Activated B cell treated with CpG ODN at 0.5 μM for 24 hours (primary cell): ENCODE data around the gene MIA3. TPM values are rescaled to one million over a fixed set of nuclear protein-coding genes. Genes with fewer than 3 reads are reported as not detected.
A peak's percentile ranks its signal among the peaks of the same experiment; 100 is the strongest.

Experiments used
- ATAC-seq: fragments of 200-7000 bp; cut with Tn5 transposase; one replicate; pipeline ENCODE4 v1.10.0; 2021; ENCODE audit warnings: low read depth, mild to moderate bottlenecking, moderate library complexity
- CTCF ChIA-PET: fragments of 350-600 bp; sonication (Branson Sonifier 250); formaldehyde crosslinking; loops from one replicate; lab custom pipeline; 2021; ENCODE audit warnings: antibody characterized with exemption; lab: Charles Lee
- POLR2A ChIA-PET: fragments of 350-600 bp; sonication (Branson Sonifier 250); formaldehyde crosslinking; loops from one replicate; lab custom pipeline; 2021; ENCODE audit warnings: antibody characterized with exemption; lab: Charles Lee
- DNase-seq: peaks from one replicate; pipeline ENCODE4 v3.0.0; 2022
- H3K27ac Mint-ChIP-seq: one replicate; pipeline ENCODE4 v1.8.0; 2020; ENCODE audit warnings: mixed read lengths
- H3K27me3 Mint-ChIP-seq: one replicate; pipeline ENCODE4 v1.8.0; 2021; ENCODE audit warnings: mixed read lengths
- H3K36me3 Mint-ChIP-seq: one replicate; pipeline ENCODE4 v1.8.0; 2021; ENCODE audit warnings: low read depth, mixed read lengths
- H3K4me1 Mint-ChIP-seq: one replicate; pipeline ENCODE4 v1.8.0; 2021; ENCODE audit warnings: mixed read lengths
- H3K4me3 Mint-ChIP-seq: one replicate; pipeline ENCODE4 v1.8.0; 2020; ENCODE audit warnings: mild to moderate bottlenecking, mixed read lengths
- H3K9me3 Mint-ChIP-seq: one replicate; pipeline ENCODE4 v1.8.0; 2020; ENCODE audit warnings: mixed read lengths
- intact Hi-C: fragments of 100-400 bp; cut with micrococcal nuclease; formaldehyde crosslinking; loops from one replicate; pipeline ENCODE4 v1.15.1; 2024
- total RNA-seq: library from RNA; stranded (reverse); gene quantifications from 2 replicates; pipeline ENCODE4 v1.2.3, GENCODE V29; 2022
- TF ChIP-seq, protein P1 (sequence below): fragments of 200-600 bp; IDR thresholded peaks from one replicate; pipeline ENCODE4 v1.8.0; 2022; ENCODE audit warnings: antibody characterized with exemption, mild to moderate bottlenecking

The MIA3 gene
- total RNA-seq, 1 donor from 2014 or later: 83.1 TPM

DNA sequence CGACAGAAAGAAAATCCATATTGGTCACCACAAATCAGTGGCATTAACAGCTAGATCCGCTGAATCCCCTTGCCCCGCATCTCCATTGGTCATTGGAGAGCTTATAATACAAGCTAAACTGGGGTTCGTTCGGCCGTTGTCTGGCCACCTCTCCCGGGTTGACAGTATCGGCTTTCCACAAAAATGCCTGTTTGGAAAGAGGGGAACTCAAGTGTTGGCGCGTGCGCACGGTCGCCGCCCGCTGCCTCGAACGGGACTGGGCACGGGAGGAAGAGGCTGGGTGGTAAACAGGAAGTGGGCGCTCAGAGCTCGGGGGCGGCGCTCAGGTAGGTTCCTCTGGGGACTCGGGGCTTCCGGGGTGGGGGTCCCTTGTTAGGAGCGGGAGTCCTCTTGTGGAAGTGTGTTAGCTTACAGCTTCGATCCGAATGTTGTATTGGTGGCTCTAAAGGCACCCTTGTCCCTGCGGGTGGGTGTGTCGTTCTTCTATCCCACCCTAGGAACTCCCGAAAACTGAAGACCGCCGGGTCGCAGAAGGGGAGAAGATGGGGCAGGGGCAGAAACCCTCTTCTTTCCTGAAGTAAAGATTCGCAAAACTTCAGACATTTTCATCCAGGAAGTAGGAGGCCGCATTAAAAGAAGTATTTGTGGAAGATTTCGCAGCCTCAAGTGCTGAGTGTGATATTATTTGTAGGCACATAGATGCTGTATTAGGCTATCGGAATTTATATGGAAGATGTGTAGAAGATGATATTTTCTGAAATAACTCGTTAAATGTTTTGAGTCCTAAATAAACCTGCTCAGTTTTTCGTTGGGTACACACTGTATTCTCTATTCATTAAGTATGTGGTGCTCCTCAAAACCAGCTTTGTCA lies 95.4 kb downstream of the MIA3 start:
- DNase-seq (peak; percentile 90), ATAC-seq (peak; percentile 73)
- Mint-ChIP-seq H3K27ac (peak overlapping the region; percentile 100), H3K4me1 (peaks cover 54% of the 10 kb centered on the region), H3K27me3 (no peaks in the 10 kb centered on the region), H3K4me3 (peak overlapping the region; percentile 93), H3K9me3 (no peaks in the 10 kb centered on the region), H3K36me3 (peaks cover 62% of the 10 kb centered on the region)
- ChIA-PET POLR2A (interaction anchor here (0.7 to 7.7 kb wide), 33 partner anchors 8 to 1279 kb away, joined by 3 to 127 read pairs (median 5); partner anchors contain the start of genes CAPN2, FAM177B and TAF1A), CTCF (interaction anchor here (0.8 to 1.9 kb wide), 8 partner anchors 8 to 411 kb away, joined by 3 to 10 read pairs (median 4); no protein-coding TSS in a partner anchor)
- intact Hi-C loops: loop anchor here (1.0 to 10.0 kb wide), 11 partner anchors 19 to 1835 kb away; partner anchors contain the start of genes DUSP10, HLX, TAF1A and TP53BP2
- TF ChIP-seq, protein P1, sequence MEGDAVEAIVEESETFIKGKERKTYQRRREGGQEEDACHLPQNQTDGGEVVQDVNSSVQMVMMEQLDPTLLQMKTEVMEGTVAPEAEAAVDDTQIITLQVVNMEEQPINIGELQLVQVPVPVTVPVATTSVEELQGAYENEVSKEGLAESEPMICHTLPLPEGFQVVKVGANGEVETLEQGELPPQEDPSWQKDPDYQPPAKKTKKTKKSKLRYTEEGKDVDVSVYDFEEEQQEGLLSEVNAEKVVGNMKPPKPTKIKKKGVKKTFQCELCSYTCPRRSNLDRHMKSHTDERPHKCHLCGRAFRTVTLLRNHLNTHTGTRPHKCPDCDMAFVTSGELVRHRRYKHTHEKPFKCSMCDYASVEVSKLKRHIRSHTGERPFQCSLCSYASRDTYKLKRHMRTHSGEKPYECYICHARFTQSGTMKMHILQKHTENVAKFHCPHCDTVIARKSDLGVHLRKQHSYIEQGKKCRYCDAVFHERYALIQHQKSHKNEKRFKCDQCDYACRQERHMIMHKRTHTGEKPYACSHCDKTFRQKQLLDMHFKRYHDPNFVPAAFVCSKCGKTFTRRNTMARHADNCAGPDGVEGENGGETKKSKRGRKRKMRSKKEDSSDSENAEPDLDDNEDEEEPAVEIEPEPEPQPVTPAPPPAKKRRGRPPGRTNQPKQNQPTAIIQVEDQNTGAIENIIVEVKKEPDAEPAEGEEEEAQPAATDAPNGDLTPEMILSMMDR: no peak

DNA sequence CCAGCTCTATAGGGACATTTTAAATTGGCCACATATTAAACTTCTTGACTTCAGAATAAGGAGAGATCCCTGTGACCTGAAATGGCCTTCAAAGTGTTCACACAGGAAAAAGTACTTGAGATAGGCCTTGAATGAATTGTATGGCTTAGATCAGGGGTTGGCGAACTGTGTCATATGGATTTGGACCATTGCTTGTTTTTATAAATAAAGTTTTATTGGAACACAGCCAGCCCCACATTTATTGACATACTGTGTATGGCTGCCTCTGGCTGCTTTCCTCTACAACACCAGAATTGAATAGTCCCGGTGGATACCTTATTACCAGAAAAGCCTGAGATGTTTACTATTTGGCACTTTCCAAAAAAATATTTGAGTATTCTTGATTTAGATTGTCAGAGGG lies 98.5 kb downstream of the MIA3 start:
- Mint-ChIP-seq H3K4me3 (no peak overlapping the region), H3K36me3 (peaks cover 68% of the 10 kb centered on the region), H3K27me3 (no peaks in the 10 kb centered on the region), H3K4me1 (peaks cover 27% of the 10 kb centered on the region), H3K9me3 (no peaks in the 10 kb centered on the region), H3K27ac (no peak overlapping the region)
- TF ChIP-seq, protein P1: no peak
- ATAC-seq (no peak), DNase-seq (no peak)
- CTCF ChIA-PET: no interaction called here
- POLR2A ChIA-PET: no interaction called here
- intact Hi-C loops: loop anchor here (10.0 kb wide), 1 partner anchor 1128 kb away; the partner anchor contains the start of gene TP53BP2

Other genes with a start within 250 kb of the MIA3 start
- gene HHIPL2, start 70.0 kb upstream of the MIA3 start, total RNA-seq: 0.86 and 1.5 TPM in 2 replicates
- gene TAF1A, start 28.2 kb upstream of the MIA3 start, total RNA-seq: 15.2 and 19.1 TPM in 2 replicates
- 50.4 and 54.3 TPM in 2 replicates for gene AIDA, start 94.4 kb downstream of the MIA3 start, total RNA-seq
- 27.8 and 34.6 TPM in 2 replicates for gene BROX, start 94.5 kb downstream of the MIA3 start, total RNA-seq
- 3.5 and 3.8 TPM in 2 replicates for gene FAM177B, start 119.1 kb downstream of the MIA3 start, total RNA-seq
- gene DISP1, start 196.9 kb downstream of the MIA3 start, total RNA-seq: 4.5 and 5.1 TPM in 2 replicates